ENCODE data around the gene SNAPC3.

SNAPC3 gene

GRCh38 chr9:15510789-15511575, 88.3 kb downstream of the SNAPC3 start, which contains the start of gene PSIP1:
Gene PSIP1 (minus strand): TSS chr9:15510970. CDS start chr9:15510188, 782 bp downstream.
- peak; percentile 58 to 82 for DNase-seq
- TF ChIP-seq CTCF (IDR thresholded peaks at IDR 0.05): peak; percentile 18 to 43
- intact Hi-C loops (cut with DNase I; ENCODE audit: low total_unique reads): no loop called here

More at GRCh38 chr9:15510789-15511575, 88.3 kb downstream of the SNAPC3 start, which contains the start of gene PSIP1:
- H3K27ac ChIP-seq: peak within 1 kb of the TSS; percentile 85 to 91
- peaks cover 0 to 21% (median 10%) of the 10 kb centered on the region in 4 donors for H3K4me1 ChIP-seq
- no peaks in the 10 kb centered on the region for H3K27me3 ChIP-seq
- no peaks in the 10 kb centered on the region for H3K9me3 ChIP-seq
- peak within 1 kb of the TSS; percentile 87 to 99 for H3K4me3 ChIP-seq
- H3K36me3 ChIP-seq: peaks cover 3 to 13% (median 12%) of the 10 kb centered on the region in 3 donors

All from tibial artery (tissue), 4 donors.